Common myeloid progenitor, CD34-positive (primary cell): Measurements from ENCODE around the gene FKBP1A.
A peak's percentile ranks its signal among the peaks of the same experiment; 100 is the strongest.

ENCODE experiments used
- CTCF ChIA-PET: fragments of 350-600 bp; sonication (Branson Sonifier 250); formaldehyde crosslinking; loops from one replicate; lab custom pipeline; 2021; ENCODE audit warnings: antibody characterized with exemption; lab: Charles Lee
- POLR2A ChIA-PET: fragments of 350-600 bp; sonication (Branson Sonifier 250); formaldehyde crosslinking; loops from one replicate; lab custom pipeline; 2021; ENCODE audit warnings: antibody characterized with exemption; lab: Charles Lee
- DNase-seq, 3 donors: peaks; one replicate each; pipeline versions ENCODE4 v3.0.0 to v3.0.0-alpha.2; 2013
- H3K27ac ChIP-seq, 2 experiments: 1 replicate in 1 of 2; 2 replicates in 1 of 2; pipeline ENCODE4 v1.7.0; 2013; ENCODE audit warnings: inconsistent platforms in 2 of 2, low read length in 2 of 2, mild to moderate bottlenecking in 2 of 2, low read depth in 1 of 2, moderate library complexity in 1 of 2; ENCODE audit not compliant: severe bottlenecking in 2 of 2, insufficient read depth in 1 of 2, poor library complexity in 1 of 2
- H3K27me3 ChIP-seq, 5 experiments: replicated peaks in 2 of 5; 1 replicate in 3 of 5; 2 replicates in 2 of 5; pipeline versions ENCODE4 v1.6.1 to v1.7.0; 2013; ENCODE audit warnings: low read length in 4 of 5, mild to moderate bottlenecking in 2 of 5, moderate library complexity in 2 of 5, inconsistent platforms in 1 of 5; ENCODE audit not compliant: insufficient read depth in 5 of 5, control insufficient read depth in 4 of 5
- H3K36me3 ChIP-seq, 4 experiments: 1 replicate in 2 of 4; 2 replicates in 2 of 4; pipeline versions ENCODE4 v1.6.1 to v1.7.0; 2013; ENCODE audit warnings: low read length in 3 of 4, control low read depth in 1 of 4, mild to moderate bottlenecking in 1 of 4; ENCODE audit not compliant: control insufficient read depth in 4 of 4, insufficient read depth in 4 of 4
- H3K4me1 ChIP-seq, 4 experiments: 1 replicate in 3 of 4; 2 replicates in 1 of 4; pipeline versions ENCODE4 v1.6.1 to v1.7.1; 2013; ENCODE audit warnings: low read length in 3 of 4, mild to moderate bottlenecking in 3 of 4, control low read depth in 1 of 4, inconsistent platforms in 1 of 4, moderate library complexity in 1 of 4; ENCODE audit not compliant: control insufficient read depth in 4 of 4, insufficient read depth in 4 of 4; ENCODE audit errors: control extremely low read depth in 1 of 4
- H3K4me3 ChIP-seq, 7 experiments: 1 replicate in 4 of 7; 2 replicates in 3 of 7; pipeline versions ENCODE4 v1.5.1 to v1.7.0; 2013; ENCODE audit warnings: mild to moderate bottlenecking in 7 of 7, low read length in 6 of 7, moderate library complexity in 6 of 7, inconsistent platforms in 2 of 7, low read depth in 2 of 7, control low read depth in 1 of 7; ENCODE audit not compliant: insufficient read depth in 4 of 7, control insufficient read depth in 1 of 7; ENCODE audit errors: extremely low read depth in 1 of 7
- H3K9me3 ChIP-seq, 5 experiments: 1 replicate in 4 of 5; 2 replicates in 1 of 5; pipeline versions ENCODE4 v1.6.1 to v1.7.1; 2013; ENCODE audit warnings: low read length in 4 of 5, mild to moderate bottlenecking in 2 of 5, inconsistent platforms in 1 of 5, low read depth in 1 of 5, moderate library complexity in 1 of 5; ENCODE audit not compliant: control insufficient read depth in 4 of 5, insufficient read depth in 2 of 5; ENCODE audit errors: control extremely low read depth in 1 of 5
- WGBS: methylation state at CpG from one replicate; pipeline ENCODE4 v1.1.5; 2013; ENCODE audit not compliant: insufficient coverage; 5-methylcytosine and 5-hydroxymethylcytosine counted together

The FKBP1A gene

GRCh38 chr20:1328680-1329330 is 64.0 kb downstream of the FKBP1A start, which contains the start of gene SDCBP2:
Gene SDCBP2 (minus strand): TSS chr20:1329139. CDS start chr20:1320416, 8,723 bp downstream.
- no peaks in the 10 kb centered on the region for H3K9me3 ChIP-seq
- WGBS: 90% methylated on average over 7 of the region's 8 CpGs
- H3K27ac ChIP-seq: peak within 1 kb of the TSS in 1 of 2 experiments; percentile 46
- H3K4me3 ChIP-seq: no peak within 1 kb of the TSS
- H3K27me3 ChIP-seq: no peaks in the 10 kb centered on the region
- ChIA-PET POLR2A (no interaction called here), CTCF (interaction anchor here (1.0 to 3.4 kb wide), 3 partner anchors 48 to 110 kb away, joined by 3 to 11 read pairs (median 6); no protein-coding TSS in a partner anchor)
- H3K4me1 ChIP-seq: peaks cover 10 to 46% (median 34%) of the 10 kb centered on the region in 4 experiments
- DNase-seq: no peak
- peaks cover 4 to 30% (median 19%) of the 10 kb centered on the region in 4 experiments for H3K36me3 ChIP-seq

GRCh38 chr20:1327827-1328679 is 64.8 kb downstream of the FKBP1A start:
- Histone ChIP-seq H3K27me3 (no peaks in the 10 kb centered on the region), H3K9me3 (no peaks in the 10 kb centered on the region), H3K4me1 (peaks cover 10 to 52% (median 38%) of the 10 kb centered on the region in 4 experiments), H3K27ac (no peak overlapping the region), H3K4me3 (no peak overlapping the region), H3K36me3 (peaks cover 2 to 22% (median 13%) of the 10 kb centered on the region in 4 experiments)
- ChIA-PET CTCF (interaction anchor here (1.0 to 3.4 kb wide), 7 partner anchors 10 to 111 kb away, joined by 3 to 11 read pairs (median 4); no protein-coding TSS in a partner anchor), POLR2A (no interaction called here)
- DNase-seq: no peak
- WGBS: 98% methylated on average over 6 of the region's 7 CpGs

- Histone ChIP-seq H3K4me3 (no peak overlapping the region), H3K4me1 (peaks cover 10 to 60% (median 42%) of the 10 kb centered on the region in 4 experiments), H3K36me3 (peaks cover 0 to 16% (median 9%) of the 10 kb centered on the region in 4 experiments), H3K27me3 (no peaks in the 10 kb centered on the region), H3K27ac (no peak overlapping the region), H3K9me3 (no peaks in the 10 kb centered on the region)
- 98% methylated on average over 8 of the region's 8 CpGs for WGBS
- POLR2A ChIA-PET: no interaction called here
- DNase-seq: no peak
- CTCF ChIA-PET: interaction anchor here (1.0 to 3.4 kb wide), 5 partner anchors 11 to 109 kb away, joined by 3 to 11 read pairs (median 4); no protein-coding TSS in a partner anchor
Measured at GRCh38 chr20:1327241-1327653, 65.6 kb downstream of the FKBP1A start.

- no peaks in the 10 kb centered on the region for H3K9me3 ChIP-seq
- peaks cover 0 to 16% (median 7%) of the 10 kb centered on the region in 4 experiments for H3K36me3 ChIP-seq
- H3K27me3 ChIP-seq: no peaks in the 10 kb centered on the region
- WGBS: 63% methylated on average over 10 of the region's 10 CpGs
- ChIA-PET POLR2A (interaction anchor here (0.5 to 2.5 kb wide), 4 partner anchors 65 to 325 kb away, joined by 3 to 8 read pairs (median 4); partner anchors contain the start of gene FKBP1A), CTCF (interaction anchor here (1.0 to 3.4 kb wide), 7 partner anchors 10 to 110 kb away, joined by 3 to 11 read pairs (median 4); no protein-coding TSS in a partner anchor)
- H3K4me1 ChIP-seq: peaks cover 10 to 63% (median 43%) of the 10 kb centered on the region in 4 experiments
- no peak for DNase-seq
- peak overlapping the region; percentile 99 for H3K27ac ChIP-seq
- peak overlapping the region; percentile 66 to 95 (median 82) for H3K4me3 ChIP-seq
Measured at GRCh38 chr20:1326031-1326930, 66.6 kb downstream of the FKBP1A start.

GRCh38 chr20:1325173-1326030 is 67.5 kb downstream of the FKBP1A start:
- CTCF ChIA-PET: interaction anchor here (0.6 to 4.0 kb wide), 6 partner anchors 10 to 113 kb away, joined by 3 to 35 read pairs (median 4); no protein-coding TSS in a partner anchor
- under 1% methylated on average over 54 of the region's 56 CpGs for WGBS

More at GRCh38 chr20:1325173-1326030, 67.5 kb downstream of the FKBP1A start:
- H3K4me3 ChIP-seq: peak overlapping the region; percentile 66 to 95 (median 82)
- H3K27ac ChIP-seq: peak overlapping the region; percentile 99
- peak; percentile 96 to 98 (median 97) for DNase-seq
- H3K9me3 ChIP-seq: no peaks in the 10 kb centered on the region
- POLR2A ChIA-PET: interaction anchor here (0.5 to 2.5 kb wide), 6 partner anchors 11 to 326 kb away, joined by 3 to 8 read pairs (median 3); partner anchors contain the start of gene FKBP1A
- H3K36me3 ChIP-seq: peaks cover 0 to 8% (median 3%) of the 10 kb centered on the region in 4 experiments
- no peaks in the 10 kb centered on the region for H3K27me3 ChIP-seq
- peaks cover 10 to 62% (median 43%) of the 10 kb centered on the region in 4 experiments for H3K4me1 ChIP-seq
